ENCODE results near the gene LGI2.

LGI2 gene

GRCh38 chr4:24957886-24958285, 72.9 kb downstream of the LGI2 start:
- DNase-seq, result no peak

GRCh38 chr4:24956763-24957162, 74.0 kb downstream of the LGI2 start:
- DNase-seq, result no peak

- DNase-seq, result no peak
These were observed 74.7 kb downstream of the LGI2 start for GRCh38 chr4:24956091-24956490.

- DNase-seq, result no peak
These were observed 78.1 kb downstream of the LGI2 start for GRCh38 chr4:24952667-24953066.

- no peak for DNase-seq
These were observed 80.8 kb downstream of the LGI2 start for GRCh38 chr4:24949970-24950369.
